Panc1 (cell line): ENCODE results near the gene FRMPD2. TPM values are rescaled to one million over a fixed set of nuclear protein-coding genes. Genes with fewer than 3 reads are reported as not detected.

Experiments used
- ATAC-seq: fragments of 200-7000 bp; cut with Tn5 transposase; 2 replicates; pipeline ENCODE4 v1.9.1; 2020; ENCODE audit warnings: mild to moderate bottlenecking, moderate library complexity
- BruUV-seq: library from RNA; stranded (reverse); fragments of 400-500 nt; replicated peaks from 2 replicates; lab custom pipeline; 2021; lab: Mats Ljungman, UMichigan
- CTCF ChIA-PET: fragments of 300-600 bp; sonication (Branson Sonifier 250); formaldehyde crosslinking; loops from one replicate; lab custom pipeline; 2022; ENCODE audit warnings: antibody characterized with exemption; lab: Charles Lee
- POLR2A ChIA-PET: fragments of 300-600 bp; sonication (Branson Sonifier 250); formaldehyde crosslinking; loops from one replicate; lab custom pipeline; 2022; ENCODE audit warnings: antibody characterized with exemption; lab: Charles Lee
- DNase-seq: peaks from one replicate; pipeline ENCODE4 v3.0.0-alpha.2; 2010; ENCODE audit warnings: low read depth, low spot score
- H3K27ac ChIP-seq: 2 replicates; pipeline ENCODE4 v1.5.1; 2011; ENCODE audit warnings: mild to moderate bottlenecking, low read length, inconsistent platforms
- H3K27me3 ChIP-seq: fragments of 200-500 bp; sonication (Bioruptor generic); 2 replicates; pipeline ENCODE4 v1.6.0; 2014; ENCODE audit warnings: low read length, inconsistent platforms; ENCODE audit not compliant: control insufficient read depth, insufficient read depth
- H3K36me3 ChIP-seq: fragments of 200-500 bp; sonication (Bioruptor generic); 2 replicates; pipeline ENCODE4 v1.5.1; 2014; ENCODE audit warnings: inconsistent platforms, mild to moderate bottlenecking, low read length, moderate library complexity; ENCODE audit not compliant: control insufficient read depth, insufficient read depth
- H3K4me1 ChIP-seq: 2 replicates; pipeline ENCODE4 v1.5.1; 2011; ENCODE audit warnings: inconsistent platforms, mild to moderate bottlenecking, low read length, moderate library complexity; ENCODE audit not compliant: control insufficient read depth, insufficient read depth
- H3K4me3 ChIP-seq, 2 experiments: 2 replicates each; pipeline ENCODE4 v1.5.1; 2011 to 2012; ENCODE audit warnings: low read depth in 2 of 2, low read length in 2 of 2, mild to moderate bottlenecking in 2 of 2, inconsistent platforms in 1 of 2, moderate library complexity in 1 of 2
- H3K9me3 ChIP-seq: fragments of 200-500 bp; sonication (Bioruptor generic); 2 replicates; pipeline ENCODE4 v1.5.1; 2014; ENCODE audit warnings: low read depth, mild to moderate bottlenecking, inconsistent platforms, low read length, moderate library complexity; ENCODE audit not compliant: control insufficient read depth, insufficient read depth
- POLR2AphosphoS5 ChIP-seq: IDR thresholded peaks from 2 replicates; pipeline ENCODE4 v1.6.1; 2012; ENCODE audit warnings: mild to moderate bottlenecking, low read depth, low read length, moderate library complexity
- SIN3A ChIP-seq: IDR thresholded peaks from 2 replicates; pipeline ENCODE4 v1.6.1; 2012; ENCODE audit warnings: low read depth, mild to moderate bottlenecking, low read length, moderate library complexity, borderline replicate concordance; ENCODE audit not compliant: insufficient read depth
- TCF7L2 ChIP-seq: IDR thresholded peaks from 2 replicates; pipeline ENCODE4 v1.6.1; 2011; ENCODE audit warnings: mild to moderate bottlenecking, low read depth, low read length, inconsistent platforms
- in situ Hi-C: cut with HindIII; loops from 2 replicates; pipeline ENCODE4 v1.10.0; 2016; ENCODE audit warnings: low sequenced_read_pairs, low pct_unique_long_range_greater_than_20kb
- intact Hi-C: fragments of 100-400 bp; cut with micrococcal nuclease; formaldehyde crosslinking; loops from one replicate; pipeline ENCODE4 v1.10.0; 2022; ENCODE audit not compliant: unreplicated experiment
- total RNA-seq: library from RNA; stranded (reverse); gene quantifications from one replicate; pipeline ENCODE4 v1.2.1, GENCODE V29; 2021; ENCODE audit not compliant: unreplicated experiment
- TF ChIP-seq, protein P1 (sequence below): fragments of 450-650 bp; IDR thresholded peaks from 2 replicates; pipeline ENCODE4 v1.5.1; 2017; ENCODE audit warnings: mild to moderate bottlenecking
- TF ChIP-seq, protein P2 (sequence below), 2 experiments: IDR thresholded peaks; 2 replicates each; pipeline ENCODE4 v1.6.1; 2011 to 2012; ENCODE audit warnings: low read depth in 2 of 2, control low read depth in 1 of 2, low read length in 1 of 2, mild to moderate bottlenecking in 1 of 2, moderate library complexity in 1 of 2; ENCODE audit not compliant: insufficient read depth in 1 of 2

FRMPD2 gene
- total RNA-seq, 1 experiment from 2014 or later: not detected

DNA sequence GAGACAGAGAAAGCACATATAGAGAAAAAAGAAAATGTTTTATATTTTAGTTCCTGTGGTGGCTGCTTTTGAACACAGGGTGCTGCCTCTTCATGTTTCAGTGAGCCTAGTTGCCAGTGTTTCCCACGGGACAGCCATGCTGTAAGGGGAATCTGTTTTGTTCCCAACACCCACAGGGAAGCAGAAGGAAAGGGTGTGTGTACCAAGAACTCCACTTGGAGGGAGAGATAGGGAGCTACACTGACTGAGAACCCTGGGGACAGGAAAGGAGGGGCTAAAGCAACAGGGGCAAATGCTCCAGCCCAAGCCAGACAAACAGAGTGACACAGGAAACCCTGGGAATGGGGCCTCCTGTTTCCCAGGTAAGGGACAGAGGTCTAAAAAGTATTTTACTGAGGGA is 40.2 kb downstream of the FRMPD2 start:
- Histone ChIP-seq H3K27ac (no peak overlapping the region), H3K36me3 (no peaks in the 10 kb centered on the region), H3K4me3 (no peak overlapping the region), H3K9me3 (no peaks in the 10 kb centered on the region), H3K27me3 (0 out of 2 replicates have a peak, but pooled peaks cover 8% of the 10 kb centered on the region), H3K4me1 (no peaks in the 10 kb centered on the region)
- ChIA-PET POLR2A (no interaction called here), CTCF (no interaction called here)
- intact Hi-C loops: no loop called here
- in situ Hi-C loops: no loop called here
- BruUV-seq: no TSS peak
- TF ChIP-seq, protein P1, sequence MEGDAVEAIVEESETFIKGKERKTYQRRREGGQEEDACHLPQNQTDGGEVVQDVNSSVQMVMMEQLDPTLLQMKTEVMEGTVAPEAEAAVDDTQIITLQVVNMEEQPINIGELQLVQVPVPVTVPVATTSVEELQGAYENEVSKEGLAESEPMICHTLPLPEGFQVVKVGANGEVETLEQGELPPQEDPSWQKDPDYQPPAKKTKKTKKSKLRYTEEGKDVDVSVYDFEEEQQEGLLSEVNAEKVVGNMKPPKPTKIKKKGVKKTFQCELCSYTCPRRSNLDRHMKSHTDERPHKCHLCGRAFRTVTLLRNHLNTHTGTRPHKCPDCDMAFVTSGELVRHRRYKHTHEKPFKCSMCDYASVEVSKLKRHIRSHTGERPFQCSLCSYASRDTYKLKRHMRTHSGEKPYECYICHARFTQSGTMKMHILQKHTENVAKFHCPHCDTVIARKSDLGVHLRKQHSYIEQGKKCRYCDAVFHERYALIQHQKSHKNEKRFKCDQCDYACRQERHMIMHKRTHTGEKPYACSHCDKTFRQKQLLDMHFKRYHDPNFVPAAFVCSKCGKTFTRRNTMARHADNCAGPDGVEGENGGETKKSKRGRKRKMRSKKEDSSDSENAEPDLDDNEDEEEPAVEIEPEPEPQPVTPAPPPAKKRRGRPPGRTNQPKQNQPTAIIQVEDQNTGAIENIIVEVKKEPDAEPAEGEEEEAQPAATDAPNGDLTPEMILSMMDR: no peak
- TF ChIP-seq SIN3A (no peak), POLR2AphosphoS5 (no peak), TCF7L2 (no peak)
- TF ChIP-seq, protein P2, sequence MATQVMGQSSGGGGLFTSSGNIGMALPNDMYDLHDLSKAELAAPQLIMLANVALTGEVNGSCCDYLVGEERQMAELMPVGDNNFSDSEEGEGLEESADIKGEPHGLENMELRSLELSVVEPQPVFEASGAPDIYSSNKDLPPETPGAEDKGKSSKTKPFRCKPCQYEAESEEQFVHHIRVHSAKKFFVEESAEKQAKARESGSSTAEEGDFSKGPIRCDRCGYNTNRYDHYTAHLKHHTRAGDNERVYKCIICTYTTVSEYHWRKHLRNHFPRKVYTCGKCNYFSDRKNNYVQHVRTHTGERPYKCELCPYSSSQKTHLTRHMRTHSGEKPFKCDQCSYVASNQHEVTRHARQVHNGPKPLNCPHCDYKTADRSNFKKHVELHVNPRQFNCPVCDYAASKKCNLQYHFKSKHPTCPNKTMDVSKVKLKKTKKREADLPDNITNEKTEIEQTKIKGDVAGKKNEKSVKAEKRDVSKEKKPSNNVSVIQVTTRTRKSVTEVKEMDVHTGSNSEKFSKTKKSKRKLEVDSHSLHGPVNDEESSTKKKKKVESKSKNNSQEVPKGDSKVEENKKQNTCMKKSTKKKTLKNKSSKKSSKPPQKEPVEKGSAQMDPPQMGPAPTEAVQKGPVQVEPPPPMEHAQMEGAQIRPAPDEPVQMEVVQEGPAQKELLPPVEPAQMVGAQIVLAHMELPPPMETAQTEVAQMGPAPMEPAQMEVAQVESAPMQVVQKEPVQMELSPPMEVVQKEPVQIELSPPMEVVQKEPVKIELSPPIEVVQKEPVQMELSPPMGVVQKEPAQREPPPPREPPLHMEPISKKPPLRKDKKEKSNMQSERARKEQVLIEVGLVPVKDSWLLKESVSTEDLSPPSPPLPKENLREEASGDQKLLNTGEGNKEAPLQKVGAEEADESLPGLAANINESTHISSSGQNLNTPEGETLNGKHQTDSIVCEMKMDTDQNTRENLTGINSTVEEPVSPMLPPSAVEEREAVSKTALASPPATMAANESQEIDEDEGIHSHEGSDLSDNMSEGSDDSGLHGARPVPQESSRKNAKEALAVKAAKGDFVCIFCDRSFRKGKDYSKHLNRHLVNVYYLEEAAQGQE (IDR thresholded peaks at IDR 0.05; ENCODE audit: insufficient read depth in 1 of 2, low read depth in 2 of 2, low read length in 1 of 2): no peak
- ATAC-seq (no peak), DNase-seq (no peak)

DNA sequence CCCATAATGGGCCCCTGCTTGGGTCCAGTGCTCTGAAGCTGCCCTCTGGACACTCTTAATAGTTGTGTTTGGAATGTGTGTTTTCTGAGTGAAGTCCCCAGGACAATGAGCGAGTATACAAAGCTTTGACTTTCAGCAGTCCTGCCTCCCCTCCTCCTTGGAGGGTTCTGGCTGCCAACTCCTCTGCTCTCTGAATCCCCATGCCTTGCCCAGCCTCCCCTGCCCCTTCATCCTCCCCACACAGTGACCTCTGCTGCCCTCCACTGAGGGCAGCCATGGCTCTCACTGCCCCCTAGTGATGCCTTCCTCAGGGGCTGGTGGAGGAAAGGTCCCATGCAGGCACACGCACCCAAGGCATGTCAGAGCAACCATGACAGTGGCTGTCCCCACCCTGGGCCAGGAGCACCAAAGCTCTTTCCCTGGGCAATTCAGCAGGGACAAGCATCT is 40.9 kb downstream of the FRMPD2 start:
- H3K4me3 ChIP-seq: no peak overlapping the region
- no peaks in the 10 kb centered on the region for H3K4me1 ChIP-seq
- H3K27ac ChIP-seq: no peak overlapping the region
- CTCF ChIA-PET: no interaction called here
- intact Hi-C loops: no loop called here
- in situ Hi-C loops: no loop called here
- H3K36me3 ChIP-seq: no peaks in the 10 kb centered on the region
- no peaks in the 10 kb centered on the region for H3K9me3 ChIP-seq
- no peak for DNase-seq
- no TSS peak for BruUV-seq
- ATAC-seq: no peak
- H3K27me3 ChIP-seq: peaks cover 10% of the 10 kb centered on the region; the same call in 1 of the 2 replicates
- no peak for TF ChIP-seq TCF7L2
- no peak for TF ChIP-seq POLR2AphosphoS5
- TF ChIP-seq, protein P2 (IDR thresholded peaks at IDR 0.05; ENCODE audit: insufficient read depth in 1 of 2, low read depth in 2 of 2, low read length in 1 of 2): no peak
- TF ChIP-seq SIN3A: no peak
- TF ChIP-seq, protein P1: no peak; the same call in 1 of the 2 replicates
- POLR2A ChIA-PET: no interaction called here
